ENCODE results near the gene SH2D5. TPM values are rescaled to one million over a fixed set of nuclear protein-coding genes. Genes with fewer than 3 reads are reported as not detected.

Gene SH2D5
- total RNA-seq, 1 donor from 2014 or later = 1.2 TPM

DNA sequence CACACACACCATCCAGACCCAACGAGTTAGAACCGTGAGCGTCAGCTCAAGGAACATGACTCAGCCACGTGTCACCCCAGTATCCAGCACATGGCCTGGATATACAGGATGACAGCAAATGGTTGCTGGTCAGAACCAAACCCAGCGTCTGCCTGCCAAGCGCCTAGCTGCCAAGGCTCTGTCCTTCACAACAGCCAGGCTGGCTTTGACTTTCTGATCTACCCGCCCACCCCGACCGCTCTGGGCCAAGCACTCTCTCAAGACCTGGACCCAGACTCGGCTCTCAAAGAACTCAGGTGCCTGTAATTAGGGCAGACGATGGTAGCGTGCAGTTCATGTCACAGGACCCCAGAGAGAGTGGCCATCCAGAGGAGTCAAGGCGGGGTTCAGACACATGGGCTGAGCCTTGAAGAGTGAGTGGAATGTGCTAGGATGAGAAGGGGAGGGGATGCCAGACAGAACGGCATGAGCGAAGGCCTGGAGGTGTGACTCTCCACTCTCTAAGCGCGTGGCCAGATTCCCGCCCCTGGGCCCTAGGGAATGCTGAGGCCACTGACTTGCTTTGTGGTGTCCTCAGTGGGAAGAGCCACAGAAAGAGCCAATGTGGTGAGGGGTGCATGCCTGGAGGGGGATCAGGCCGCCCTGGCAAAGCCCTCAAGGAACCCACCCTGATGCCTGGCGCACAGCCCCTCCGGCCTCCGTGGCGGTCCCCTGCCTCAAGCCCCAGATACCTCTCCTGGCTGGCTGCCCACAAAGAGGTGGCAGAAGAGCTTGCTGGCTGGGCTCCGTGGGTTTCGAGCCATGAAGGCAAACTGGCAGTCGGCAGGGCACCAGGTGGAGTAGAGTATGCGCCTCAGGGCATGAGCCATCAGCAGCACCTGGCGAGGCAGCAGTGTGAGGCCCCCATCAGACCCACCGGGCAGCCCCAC, 7.0 kb downstream of the SH2D5 start:
- Mint-ChIP-seq H3K4me3 (ENCODE audit: unreplicated experiment) (no peak overlapping the region), H3K4me1 (ENCODE audit: low read depth, unreplicated experiment) (peaks cover 4% of the 10 kb centered on the region), H3K27me3 (ENCODE audit: unreplicated experiment) (peaks cover 12% of the 10 kb centered on the region), H3K36me3 (ENCODE audit: unreplicated experiment) (peaks cover 5% of the 10 kb centered on the region), H3K9me3 (ENCODE audit: unreplicated experiment) (peaks cover 4% of the 10 kb centered on the region), H3K27ac (ENCODE audit: unreplicated experiment) (no peak overlapping the region)
- DNase-seq = no peak
- TF ChIP-seq, protein P1, sequence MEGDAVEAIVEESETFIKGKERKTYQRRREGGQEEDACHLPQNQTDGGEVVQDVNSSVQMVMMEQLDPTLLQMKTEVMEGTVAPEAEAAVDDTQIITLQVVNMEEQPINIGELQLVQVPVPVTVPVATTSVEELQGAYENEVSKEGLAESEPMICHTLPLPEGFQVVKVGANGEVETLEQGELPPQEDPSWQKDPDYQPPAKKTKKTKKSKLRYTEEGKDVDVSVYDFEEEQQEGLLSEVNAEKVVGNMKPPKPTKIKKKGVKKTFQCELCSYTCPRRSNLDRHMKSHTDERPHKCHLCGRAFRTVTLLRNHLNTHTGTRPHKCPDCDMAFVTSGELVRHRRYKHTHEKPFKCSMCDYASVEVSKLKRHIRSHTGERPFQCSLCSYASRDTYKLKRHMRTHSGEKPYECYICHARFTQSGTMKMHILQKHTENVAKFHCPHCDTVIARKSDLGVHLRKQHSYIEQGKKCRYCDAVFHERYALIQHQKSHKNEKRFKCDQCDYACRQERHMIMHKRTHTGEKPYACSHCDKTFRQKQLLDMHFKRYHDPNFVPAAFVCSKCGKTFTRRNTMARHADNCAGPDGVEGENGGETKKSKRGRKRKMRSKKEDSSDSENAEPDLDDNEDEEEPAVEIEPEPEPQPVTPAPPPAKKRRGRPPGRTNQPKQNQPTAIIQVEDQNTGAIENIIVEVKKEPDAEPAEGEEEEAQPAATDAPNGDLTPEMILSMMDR (IDR thresholded peaks at IDR 0.05; ENCODE audit: partially characterized antibody, unreplicated experiment) = no peak

DNA sequence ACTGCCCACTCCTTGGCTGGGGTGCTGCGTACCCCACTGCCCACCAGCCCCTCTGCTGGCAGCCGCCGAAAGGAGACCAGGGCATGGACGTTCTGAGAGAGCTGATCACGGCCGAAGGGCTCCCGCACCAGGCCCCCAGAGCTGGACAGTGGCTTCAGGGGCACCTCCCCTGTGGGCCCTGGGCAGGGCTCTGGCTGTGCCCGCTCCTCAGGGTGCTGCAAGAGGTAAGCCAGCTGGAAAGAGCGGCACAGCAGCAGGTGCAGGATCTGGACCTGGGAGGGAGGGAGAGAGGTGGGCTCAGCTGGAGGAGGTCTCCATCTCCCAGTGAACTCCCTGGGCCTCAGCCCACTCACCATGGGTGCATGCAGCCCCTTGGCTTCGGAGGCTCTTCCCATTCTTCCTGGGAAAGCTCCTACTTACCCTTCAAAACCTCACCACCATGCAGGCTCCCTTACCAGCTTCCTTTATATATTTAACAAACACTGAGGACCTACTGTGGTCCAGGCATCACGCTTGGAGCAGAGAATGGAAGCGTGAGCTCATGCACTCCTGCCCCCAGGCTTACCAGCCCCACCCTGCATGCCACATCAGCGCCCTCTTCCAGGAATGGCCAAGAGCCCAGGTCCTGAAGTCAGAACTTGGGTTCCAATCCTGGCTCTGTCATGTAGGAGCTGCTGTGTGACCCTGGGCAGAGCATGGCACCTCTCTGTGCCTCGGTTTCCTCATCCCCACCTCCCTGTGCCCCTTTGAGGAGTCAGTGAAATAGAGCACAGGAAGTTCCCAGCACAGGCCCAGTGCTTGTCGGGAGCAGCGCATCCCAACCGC, 7.9 kb downstream of the SH2D5 start:
- TF ChIP-seq, protein P1 (IDR thresholded peaks at IDR 0.05; ENCODE audit: partially characterized antibody, unreplicated experiment) = no peak
- peaks cover 10% of the 10 kb centered on the region for H3K27me3 Mint-ChIP-seq (ENCODE audit: unreplicated experiment)
- H3K4me3 Mint-ChIP-seq (ENCODE audit: unreplicated experiment) = no peak overlapping the region
- H3K9me3 Mint-ChIP-seq (ENCODE audit: unreplicated experiment) = peaks cover 4% of the 10 kb centered on the region
- H3K27ac Mint-ChIP-seq (ENCODE audit: unreplicated experiment) = no peak overlapping the region
- no peak for DNase-seq
- H3K4me1 Mint-ChIP-seq (ENCODE audit: low read depth, unreplicated experiment) = peaks cover 4% of the 10 kb centered on the region
- peaks cover 5% of the 10 kb centered on the region for H3K36me3 Mint-ChIP-seq (ENCODE audit: unreplicated experiment)

DNA sequence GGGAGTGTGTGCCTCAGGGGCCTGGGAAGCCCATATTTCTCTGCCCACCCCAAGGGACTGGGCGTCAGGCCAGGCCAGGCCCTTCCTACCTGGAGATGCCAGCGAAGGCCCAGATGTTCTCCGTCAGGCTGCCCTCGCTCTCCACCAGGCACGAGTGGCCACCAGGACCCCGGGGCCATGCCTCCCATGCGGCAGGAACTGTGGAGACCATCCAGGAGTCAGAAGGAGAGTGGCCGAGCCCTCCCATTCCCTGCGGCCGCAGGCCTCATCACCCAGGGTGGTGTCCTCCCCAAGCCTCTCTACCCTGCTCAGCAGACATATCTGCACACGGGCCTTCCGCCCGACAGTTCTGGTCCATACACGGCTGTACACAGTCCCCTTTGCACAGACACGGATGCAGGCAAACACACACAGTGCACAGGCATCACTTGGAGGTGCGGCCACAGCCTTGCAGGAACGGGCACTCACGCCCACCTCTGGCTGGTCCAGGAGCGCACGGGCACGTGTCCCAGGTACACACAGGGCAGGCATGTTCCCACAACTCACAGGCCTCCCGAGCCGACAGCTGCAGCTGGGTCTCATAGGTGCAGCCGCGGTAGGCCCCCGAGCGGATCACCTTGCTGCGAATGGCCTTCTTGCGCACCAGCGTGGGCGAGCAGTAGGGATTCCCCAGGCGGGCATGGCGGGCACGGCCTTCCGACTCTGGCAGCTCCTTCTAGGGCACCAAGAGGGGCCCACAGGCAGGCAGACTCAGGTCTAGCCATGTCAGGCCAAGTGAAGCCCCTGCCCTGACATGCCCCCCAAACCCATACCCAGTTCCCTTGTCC, 8.8 kb downstream of the SH2D5 start:
- Mint-ChIP-seq H3K36me3 (ENCODE audit: unreplicated experiment) (peaks cover 5% of the 10 kb centered on the region), H3K4me3 (ENCODE audit: unreplicated experiment) (no peak overlapping the region), H3K27me3 (ENCODE audit: unreplicated experiment) (peaks cover 15% of the 10 kb centered on the region), H3K4me1 (ENCODE audit: low read depth, unreplicated experiment) (peaks cover 5% of the 10 kb centered on the region), H3K27ac (ENCODE audit: unreplicated experiment) (no peak overlapping the region), H3K9me3 (ENCODE audit: unreplicated experiment) (peaks cover 4% of the 10 kb centered on the region)
- TF ChIP-seq, protein P1 (IDR thresholded peaks at IDR 0.05; ENCODE audit: partially characterized antibody, unreplicated experiment) = no peak
- no peak for DNase-seq

DNA sequence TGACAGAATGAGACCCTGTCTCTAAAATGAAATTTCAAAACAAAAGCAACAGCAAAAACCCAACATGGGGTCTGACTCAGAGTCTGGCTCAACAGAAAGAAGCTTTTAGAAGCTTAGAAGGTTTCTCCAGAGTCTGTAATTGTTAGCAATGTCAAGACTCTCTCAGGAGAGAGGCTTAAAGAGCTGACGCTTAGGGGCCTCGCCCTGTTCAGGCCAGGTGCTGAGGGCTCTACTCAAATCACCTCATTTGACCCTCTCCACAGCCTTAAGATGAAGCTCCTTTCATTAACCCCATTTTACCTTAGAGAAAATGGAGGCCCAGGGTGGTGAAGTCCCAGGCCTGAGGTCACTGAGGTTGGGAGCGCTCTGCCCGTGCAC, 9.4 kb downstream of the SH2D5 start:
- no peak for DNase-seq
- H3K36me3 Mint-ChIP-seq (ENCODE audit: unreplicated experiment) = peaks cover 3% of the 10 kb centered on the region
- H3K9me3 Mint-ChIP-seq (ENCODE audit: unreplicated experiment) = peaks cover under 1% of the 10 kb centered on the region
- peaks cover 14% of the 10 kb centered on the region for H3K27me3 Mint-ChIP-seq (ENCODE audit: unreplicated experiment)
- H3K27ac Mint-ChIP-seq (ENCODE audit: unreplicated experiment) = no peak overlapping the region
- no peak overlapping the region for H3K4me3 Mint-ChIP-seq (ENCODE audit: unreplicated experiment)
- TF ChIP-seq, protein P1 (IDR thresholded peaks at IDR 0.05; ENCODE audit: partially characterized antibody, unreplicated experiment) = no peak
- H3K4me1 Mint-ChIP-seq (ENCODE audit: low read depth, unreplicated experiment) = peaks cover 4% of the 10 kb centered on the region

Data from glutamatergic neuron (in vitro differentiated cells).